Measurements from ENCODE around the gene BNIP3.

Gene BNIP3

GRCh38 chr10:131980761-131981428, 828 bp downstream of the BNIP3 start:
- peak in 2 of 10 donors; percentile 79 to 84 for DNase-seq
- intact Hi-C loops (cut with DNase I), result loop anchor here (1.0 to 5.0 kb wide), 2 partner anchors 42 to 79 kb away; partner anchors contain the start of gene PPP2R2D

- peak in 2 of 10 donors; percentile 44 to 49 for DNase-seq
Measured at GRCh38 chr10:131980321-131980720, 1.4 kb downstream of the BNIP3 start.

GRCh38 chr10:131979821-131980270, 1.9 kb downstream of the BNIP3 start:
- intact Hi-C loops (cut with DNase I), result loop anchor here (5.0 kb wide), 1 partner anchor 78 kb away; the partner anchor contains the start of gene PPP2R2D
- DNase-seq, result peak in 4 of 10 donors; percentile 51 to 87 (median 81)

More at GRCh38 chr10:131980321-131980720, 1.4 kb downstream of the BNIP3 start:
- intact Hi-C loops (cut with DNase I), result loop anchor here (5.0 kb wide), 1 partner anchor 78 kb away; the partner anchor contains the start of gene PPP2R2D

GRCh38 chr10:131979336-131979735, 2.4 kb downstream of the BNIP3 start:
- peak in 1 of 10 donors; percentile 33 for DNase-seq
- intact Hi-C loops (cut with DNase I), result no loop called here

GRCh38 chr10:131978851-131979250, 2.9 kb downstream of the BNIP3 start:
- intact Hi-C loops (cut with DNase I), result no loop called here
- peak in 1 of 10 donors; percentile 23 for DNase-seq

- intact Hi-C loops (cut with DNase I), result no loop called here
Measured at GRCh38 chr10:131978366-131978765, 3.4 kb downstream of the BNIP3 start.

GRCh38 chr10:131977323-131978096, 4.2 kb downstream of the BNIP3 start:
- intact Hi-C loops (cut with DNase I), result no loop called here
- peak in 2 of 10 donors; percentile 9 to 17 for DNase-seq

More at GRCh38 chr10:131978366-131978765, 3.4 kb downstream of the BNIP3 start:
- peak in 1 of 10 donors; percentile 60 for DNase-seq

- intact Hi-C loops (cut with DNase I), result no loop called here
- DNase-seq, result peak in 2 of 10 donors; percentile 23 to 53
Measured at GRCh38 chr10:131975796-131976195, 5.9 kb downstream of the BNIP3 start.

- intact Hi-C loops (cut with DNase I), result no loop called here
- peak in 2 of 10 donors; percentile 35 to 62 for DNase-seq
Measured at GRCh38 chr10:131975003-131975402, 6.7 kb downstream of the BNIP3 start.

GRCh38 chr10:131974034-131974817, 7.5 kb downstream of the BNIP3 start:
- DNase-seq, result peak in 2 of 10 donors; percentile 40 to 57
- intact Hi-C loops (cut with DNase I), result no loop called here

- DNase-seq, result peak in 3 of 10 donors; percentile 80 to 87 (median 85)
- intact Hi-C loops (cut with DNase I), result no loop called here
Measured at GRCh38 chr10:131973160-131973951, 8.4 kb downstream of the BNIP3 start.

- intact Hi-C loops (cut with DNase I), result no loop called here
- peak in 6 of 10 donors; percentile 38 to 91 (median 72) for DNase-seq
Measured at GRCh38 chr10:131972474-131973071, 9.2 kb downstream of the BNIP3 start.

- DNase-seq, result peak in 1 of 10 donors; percentile 64
- intact Hi-C loops (cut with DNase I), result no loop called here
Measured at GRCh38 chr10:131971591-131971990, 10.1 kb downstream of the BNIP3 start.

- peak in 1 of 10 donors; percentile 77 for DNase-seq
- intact Hi-C loops (cut with DNase I), result no loop called here
Measured at GRCh38 chr10:131970946-131971345, 10.8 kb downstream of the BNIP3 start.

- intact Hi-C loops (cut with DNase I), result loop anchor here (10.0 kb wide), 1 partner anchor 56 kb away; no protein-coding TSS in a partner anchor
- peak in 2 of 10 donors; percentile 63 to 75 for DNase-seq
Measured at GRCh38 chr10:131968949-131969348, 12.8 kb downstream of the BNIP3 start.

- intact Hi-C loops (cut with DNase I), result loop anchor here (10.0 kb wide), 1 partner anchor 61 kb away; no protein-coding TSS in a partner anchor
- DNase-seq, result no peak
Measured at GRCh38 chr10:131964298-131964697, 17.4 kb downstream of the BNIP3 start.

GRCh38 chr10:131963811-131964210, 17.9 kb downstream of the BNIP3 start:
- no peak for DNase-seq
- intact Hi-C loops (cut with DNase I), result loop anchor here (10.0 kb wide), 1 partner anchor 61 kb away; no protein-coding TSS in a partner anchor

- DNase-seq, result peak in 3 of 10 donors; percentile 39 to 94 (median 85)
- intact Hi-C loops (cut with DNase I), result loop anchor here (10.0 kb wide), 1 partner anchor 61 kb away; no protein-coding TSS in a partner anchor
Measured at GRCh38 chr10:131963350-131963749, 18.4 kb downstream of the BNIP3 start.
